GM12878 (cell line): ENCODE data around the gene ABCA7. TPM values are rescaled to one million over a fixed set of nuclear protein-coding genes. Genes with fewer than 3 reads are reported as not detected.
A peak's percentile ranks its signal among the peaks of the same experiment; 100 is the strongest.
"Not testable (repeated sequence)": the region's sequence is repeated elsewhere in the genome, so short reads cannot be mapped to it uniquely, and the experiment has no call there.

Source experiments
- ATAC-seq: fragments of 200-7000 bp; cut with Tn5 transposase; 3 replicates; pipeline ENCODE4 v1.9.1; 2020; ENCODE audit warnings: mild to moderate bottlenecking, moderate library complexity
- BruUV-seq: library from RNA; stranded (reverse); fragments of 400-500 nt; replicated peaks from 2 replicates; lab custom pipeline; 2021; lab: Mats Ljungman, UMichigan
- CTCF ChIA-PET: fragments of 300-600 bp; sonication (Branson Sonifier 250); formaldehyde crosslinking; extraction: SDS; loops from one replicate; lab custom pipeline; 2021; ENCODE audit warnings: inconsistent platforms; lab: Yijun Ruan, JAX
- POLR2A ChIA-PET: fragments of 350-600 bp; formaldehyde crosslinking; extraction: SDS; loops from one replicate; lab custom pipeline; 2021; ENCODE audit warnings: inconsistent platforms; lab: Charles Lee
- RAD21 ChIA-PET: fragments of 300-600 bp; sonication (Branson Sonifier 250); formaldehyde crosslinking; loops from one replicate; lab custom pipeline; 2023; ENCODE audit warnings: antibody characterized with exemption; ENCODE audit not compliant: unreplicated experiment; lab: Charles Lee
- SMC1A ChIA-PET: fragments of 300-600 bp; sonication (Branson Sonifier 250); formaldehyde crosslinking; loops from one replicate; lab custom pipeline; 2023; ENCODE audit not compliant: unreplicated experiment, uncharacterized antibody; lab: Charles Lee
- DNase-seq: peaks from one replicate; pipeline ENCODE4 v3.0.0-alpha.2; 2011; ENCODE audit warnings: low read depth, low spot score
- FAIRE-seq: peaks from 3 replicates; lab custom pipeline; 2011; peaks lifted over from hg19 to GRCh38; lab: Jason Lieb, UNC
- H2AFZ ChIP-seq: 2 replicates; pipeline ENCODE4 v1.6.0; 2011; ENCODE audit warnings: low read depth, low read length, control low read depth; ENCODE audit not compliant: control insufficient read depth
- H3K27ac ChIP-seq: 2 replicates; pipeline ENCODE4 v1.5.1; 2011; ENCODE audit warnings: control low read depth; ENCODE audit not compliant: control insufficient read depth, insufficient read depth
- H3K27me3 ChIP-seq, 2 experiments: replicated peaks in 1 of 2; 2 replicates each; pipeline versions ENCODE4 v1.6.0 to v1.6.1; 2011; ENCODE audit warnings: low read length in 1 of 2; ENCODE audit not compliant: control insufficient read depth in 2 of 2, insufficient read depth in 2 of 2
- H3K36me3 ChIP-seq, 2 experiments: 2 replicates each; pipeline ENCODE4 v1.5.1; 2011; ENCODE audit warnings: low read length in 1 of 2; ENCODE audit not compliant: control insufficient read depth in 2 of 2, insufficient read depth in 2 of 2
- H3K4me1 ChIP-seq: 2 replicates; pipeline ENCODE4 v1.6.1; 2011; ENCODE audit warnings: mild to moderate bottlenecking, low read length, moderate library complexity, mixed read lengths; ENCODE audit not compliant: control insufficient read depth, insufficient read depth
- H3K4me2 ChIP-seq: 2 replicates; pipeline ENCODE4 v1.6.0; 2011; ENCODE audit warnings: control low read depth; ENCODE audit not compliant: control insufficient read depth, insufficient read depth
- H3K4me3 ChIP-seq: fragments of 200-600 bp; sonication (generic); 2 replicates; pipeline ENCODE4 v1.5.1; 2016
- H3K79me2 ChIP-seq: 2 replicates; pipeline ENCODE4 v1.6.0; 2011; ENCODE audit warnings: low read length; ENCODE audit not compliant: control insufficient read depth, insufficient read depth
- H3K9ac ChIP-seq: 2 replicates; pipeline ENCODE4 v1.8.0; 2011; ENCODE audit warnings: low read length, control low read depth, mixed read lengths; ENCODE audit not compliant: control insufficient read depth, insufficient read depth
- H3K9me3 ChIP-seq: replicated peaks from 3 replicates; pipeline ENCODE4 v1.5.1; 2011; ENCODE audit warnings: mild to moderate bottlenecking, low read length; ENCODE audit not compliant: control insufficient read depth, insufficient read depth
- H4K20me1 ChIP-seq: 2 replicates; pipeline ENCODE4 v1.6.0; 2011; ENCODE audit not compliant: control insufficient read depth, insufficient read depth
- BCL11A ChIP-seq: IDR thresholded peaks from 2 replicates; pipeline ENCODE4 v1.6.1; 2011; ENCODE audit warnings: low read depth, low read length
- WGBS: methylation state at CpG from one replicate; pipeline ENCODE4 v1.1.6; 2016; ENCODE audit warnings: low lambda C conversion rate; ENCODE audit not compliant: insufficient replicate concordance, insufficient coverage; ENCODE audit errors: missing lambda C conversion rate; 5-methylcytosine and 5-hydroxymethylcytosine counted together
- in situ Hi-C: fragments of 300-500 bp; cut with MboI; formaldehyde crosslinking; loops from 9 replicates; pipeline ENCODE4 v1.14.3; 2018; ENCODE audit warnings: mixed read lengths
- intact Hi-C: fragments of 100-400 bp; cut with micrococcal nuclease; formaldehyde crosslinking; loops from one replicate; pipeline ENCODE4 v1.14.2; 2022; ENCODE audit not compliant: unreplicated experiment
- polyA plus RNA-seq, 11 experiments: library from polyadenylated mRNA; depleted of rRNA in 4 of 11; unstranded in 6 of 11; stranded (reverse) in 5 of 11; fragments of >200 nt; fragmentation: Nextera tagmentation in 4 of 11; fragmentation: Illumina TruSeq in 1 of 11; extraction: Ambion mirVana in 4 of 11; extraction: Trizol in 1 of 11; gene quantifications; 1 replicate in 1 of 11; 2 replicates in 10 of 11; pipeline versions ENCODE4 v1.2.1 to v1.2.3, GENCODE V29; 2011 to 2016; ENCODE audit warnings: inconsistent platforms in 2 of 11, missing spikeins in 2 of 11, low read depth in 1 of 11
- small RNA-seq: library from RNA; depleted of rRNA; stranded (forward); fragments of <200 nt; gene quantifications from one replicate; pipeline ENCODE3, GENCODE V24; 2014
- total RNA-seq, 4 experiments: library from RNA; depleted of rRNA in 3 of 4; stranded (reverse); fragments of >200 nt in 3 of 4; fragmentation: Illumina TruSeq in 1 of 4; extraction: Trizol in 1 of 4; gene quantifications; 2 replicates each; pipeline versions ENCODE4 v1.2.1 to v1.2.3, GENCODE V29; 2013 to 2021

ABCA7 gene
- total and polyA plus RNA-seq, 10 of the 15 experiments (the other 5 are each of a cell fraction or from before 2014, with no cell fraction given), result 1.0 to 49.5 (median 14.8) TPM

DNA sequence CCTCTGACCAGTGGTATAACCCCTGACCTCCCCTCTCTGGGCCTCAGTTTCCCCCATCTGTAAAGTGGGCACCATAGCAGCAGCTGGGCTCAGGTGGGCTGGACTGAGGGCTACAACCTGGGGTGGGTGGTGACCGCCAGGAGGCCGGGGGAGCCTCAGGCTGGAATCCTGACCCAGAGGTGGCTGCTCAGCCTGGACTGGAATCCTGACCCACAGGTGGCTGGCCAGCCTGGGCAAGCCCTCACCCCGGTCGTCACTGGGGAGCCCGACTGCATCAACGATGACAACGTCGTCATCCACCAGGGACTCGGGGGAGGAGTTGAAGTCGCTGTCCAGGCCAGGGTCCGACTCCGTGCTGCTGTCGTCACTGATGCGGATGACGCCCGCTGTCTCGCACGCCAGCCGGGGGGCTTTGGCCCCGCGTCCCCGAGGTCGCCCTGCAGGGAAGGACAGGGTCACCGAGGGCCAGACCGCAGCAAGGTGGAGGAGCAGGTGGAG lies 74.1 kb downstream of the ABCA7 start (continued):
- TF ChIP-seq BCL11A, result no peak

DNA sequence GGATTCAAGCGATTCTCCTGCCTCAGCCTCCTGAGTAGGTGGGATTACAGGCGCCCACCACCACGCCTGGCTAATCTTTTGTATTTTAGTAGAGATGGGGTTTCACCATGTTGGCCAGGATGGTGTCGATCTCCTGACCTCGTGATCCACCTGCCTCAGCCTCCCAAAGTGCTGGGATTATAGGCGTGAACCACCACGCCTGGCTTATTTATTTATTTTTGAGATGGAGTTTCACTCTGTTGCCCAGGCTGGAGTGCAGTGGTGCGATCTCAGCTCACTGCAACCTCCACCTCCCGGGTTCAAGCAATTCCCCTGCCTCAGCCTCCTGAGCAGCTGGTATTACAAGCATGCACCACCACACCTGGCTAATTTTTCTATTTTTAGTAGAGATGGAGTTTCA lies 74.8 kb downstream of the ABCA7 start:
- WGBS, result 48% methylated on average over 9 of the region's 9 CpGs
- BruUV-seq, H3K4me1 ChIP-seq, H3K27me3 ChIP-seq, POLR2A ChIA-PET, H4K20me1 ChIP-seq, H3K9me3 ChIP-seq, FAIRE-seq, DNase-seq, H3K27ac ChIP-seq, H2AFZ ChIP-seq, in situ Hi-C loops, CTCF ChIA-PET, H3K4me2 ChIP-seq, H3K4me3 ChIP-seq, ATAC-seq, H3K79me2 ChIP-seq, H3K9ac ChIP-seq: not testable (repeated sequence)
- intact Hi-C loops, result loop anchor here (5.0 kb wide), 1 partner anchor 78 kb away; no protein-coding TSS in a partner anchor
- RAD21 ChIA-PET, result interaction anchor here (1.2 kb wide), 1 partner anchor 16 kb away, joined by 3 read pairs; no protein-coding TSS in a partner anchor
- SMC1A ChIA-PET, result interaction anchor here (3.1 kb wide), 1 partner anchor 79 kb away, joined by 24 read pairs; no protein-coding TSS in a partner anchor
- peaks cover 0 to 28% of the 10 kb centered on the region in 2 experiments; a peak in 3 of 4 replicates for H3K36me3 ChIP-seq

Small RNAs within 50 kb of the gene (small RNA-seq; reads per million reads assigned to genes)
- 3.5 reads per million, percentile 80 among the genes with 10 or more reads in this experiment for gene RNU6-2

Other genes starting within 250 kb of the ABCA7 start
Only the 7 nearest of the 27 such genes appear.
- gene WDR18, start 55.8 kb upstream of the ABCA7 start, total RNA-seq (2014; rRNA removed), result 85.0 and 97.5 TPM in 2 replicates
- gene WDR18, start 55.8 kb upstream of the ABCA7 start, total RNA-seq (2014; rRNA removed; fragmentation: Illumina TruSeq; extraction: Trizol), result 13.6 and 16.5 TPM in 2 replicates
- 92.1 and 97.3 TPM in 2 replicates for gene WDR18, start 55.8 kb upstream of the ABCA7 start, total RNA-seq (2021)
- gene WDR18, start 55.8 kb upstream of the ABCA7 start, polyA plus RNA-seq (2011; rRNA removed), result 7.5 and 27.3 TPM in 2 replicates
- 4.5 and 8.8 TPM in 2 replicates for gene WDR18, start 55.8 kb upstream of the ABCA7 start, polyA plus RNA-seq (2014; fragmentation: Illumina TruSeq; extraction: Trizol)
- gene WDR18, start 55.8 kb upstream of the ABCA7 start, polyA plus RNA-seq (2014; fragmentation: Nextera tagmentation; extraction: Ambion mirVana), result 1 to 10 TPM; 3.0 to 3.3 TPM
- 106 and 131 TPM in 2 replicates for gene WDR18, start 55.8 kb upstream of the ABCA7 start, polyA plus RNA-seq (2014; rRNA removed)
- gene WDR18, start 55.8 kb upstream of the ABCA7 start, polyA plus RNA-seq (2016; fragmentation: Nextera tagmentation; extraction: Ambion mirVana), result 100 to 1,000 TPM; 192 to 206 TPM
- not detected in 2 replicates for gene GRIN3B, start 39.7 kb upstream of the ABCA7 start, total RNA-seq (2014; rRNA removed)
- gene GRIN3B, start 39.7 kb upstream of the ABCA7 start, total RNA-seq (2014; rRNA removed; fragmentation: Illumina TruSeq; extraction: Trizol), result not detected in 2 replicates
- 0.15 TPM in 1 of 2 replicates, not detected in the other for gene GRIN3B, start 39.7 kb upstream of the ABCA7 start, total RNA-seq (2021)
- gene GRIN3B, start 39.7 kb upstream of the ABCA7 start, polyA plus RNA-seq (2011; rRNA removed), result not detected in 2 replicates
- gene GRIN3B, start 39.7 kb upstream of the ABCA7 start, polyA plus RNA-seq (2014; fragmentation: Illumina TruSeq; extraction: Trizol), result not detected in 2 replicates
- not detected for gene GRIN3B, start 39.7 kb upstream of the ABCA7 start, polyA plus RNA-seq (2014; fragmentation: Nextera tagmentation; extraction: Ambion mirVana)
- not detected in 2 replicates for gene GRIN3B, start 39.7 kb upstream of the ABCA7 start, polyA plus RNA-seq (2014; rRNA removed)
- gene GRIN3B, start 39.7 kb upstream of the ABCA7 start, polyA plus RNA-seq (2016; fragmentation: Nextera tagmentation; extraction: Ambion mirVana), result not detected
- 120 and 143 TPM in 2 replicates for gene TMEM259, start 19.0 kb upstream of the ABCA7 start, total RNA-seq (2014; rRNA removed)
- gene TMEM259, start 19.0 kb upstream of the ABCA7 start, total RNA-seq (2014; rRNA removed; fragmentation: Illumina TruSeq; extraction: Trizol), result 28.6 and 32.3 TPM in 2 replicates
- 144 and 155 TPM in 2 replicates for gene TMEM259, start 19.0 kb upstream of the ABCA7 start, total RNA-seq (2021)
- gene TMEM259, start 19.0 kb upstream of the ABCA7 start, polyA plus RNA-seq (2011; rRNA removed), result 35.7 and 77.7 TPM in 2 replicates
- gene TMEM259, start 19.0 kb upstream of the ABCA7 start, polyA plus RNA-seq (2014; fragmentation: Illumina TruSeq; extraction: Trizol), result 10.5 and 33.2 TPM in 2 replicates
- under 1 TPM; 0.43 to 0.86 TPM for gene TMEM259, start 19.0 kb upstream of the ABCA7 start, polyA plus RNA-seq (2014; fragmentation: Nextera tagmentation; extraction: Ambion mirVana)
- gene TMEM259, start 19.0 kb upstream of the ABCA7 start, polyA plus RNA-seq (2014; rRNA removed), result 184 and 247 TPM in 2 replicates
- 10 to 100 TPM; 54.4 to 69.6 TPM for gene TMEM259, start 19.0 kb upstream of the ABCA7 start, polyA plus RNA-seq (2016; fragmentation: Nextera tagmentation; extraction: Ambion mirVana)
- not detected in 2 replicates for gene RNU6-2, start 18.6 kb upstream of the ABCA7 start, total RNA-seq (2014; rRNA removed)
- not detected in 2 replicates for gene RNU6-2, start 18.6 kb upstream of the ABCA7 start, total RNA-seq (2014; rRNA removed; fragmentation: Illumina TruSeq; extraction: Trizol)
- gene RNU6-2, start 18.6 kb upstream of the ABCA7 start, total RNA-seq (2021), result not detected in 2 replicates
- not detected in 2 replicates for gene RNU6-2, start 18.6 kb upstream of the ABCA7 start, polyA plus RNA-seq (2011; rRNA removed)
- not detected in 2 replicates for gene RNU6-2, start 18.6 kb upstream of the ABCA7 start, polyA plus RNA-seq (2014; fragmentation: Illumina TruSeq; extraction: Trizol)
- not detected for gene RNU6-2, start 18.6 kb upstream of the ABCA7 start, polyA plus RNA-seq (2014; fragmentation: Nextera tagmentation; extraction: Ambion mirVana)
- not detected in 2 replicates for gene RNU6-2, start 18.6 kb upstream of the ABCA7 start, polyA plus RNA-seq (2014; rRNA removed)
- not detected for gene RNU6-2, start 18.6 kb upstream of the ABCA7 start, polyA plus RNA-seq (2016; fragmentation: Nextera tagmentation; extraction: Ambion mirVana)
- 154 and 195 TPM in 2 replicates for gene CNN2, start 13.5 kb upstream of the ABCA7 start, total RNA-seq (2014; rRNA removed)
- 95.8 and 115 TPM in 2 replicates for gene CNN2, start 13.5 kb upstream of the ABCA7 start, total RNA-seq (2014; rRNA removed; fragmentation: Illumina TruSeq; extraction: Trizol)
- gene CNN2, start 13.5 kb upstream of the ABCA7 start, total RNA-seq (2021), result 289 and 311 TPM in 2 replicates
- 28.6 and 54.2 TPM in 2 replicates for gene CNN2, start 13.5 kb upstream of the ABCA7 start, polyA plus RNA-seq (2011; rRNA removed)
- gene CNN2, start 13.5 kb upstream of the ABCA7 start, polyA plus RNA-seq (2014; fragmentation: Illumina TruSeq; extraction: Trizol), result 60.1 and 168 TPM in 2 replicates
- gene CNN2, start 13.5 kb upstream of the ABCA7 start, polyA plus RNA-seq (2014; fragmentation: Nextera tagmentation; extraction: Ambion mirVana), result 10 to 100 TPM; 34.7 to 42.5 TPM
- 177 and 213 TPM in 2 replicates for gene CNN2, start 13.5 kb upstream of the ABCA7 start, polyA plus RNA-seq (2014; rRNA removed)
- 100 to 1,000 TPM; 269 to 273 TPM for gene CNN2, start 13.5 kb upstream of the ABCA7 start, polyA plus RNA-seq (2016; fragmentation: Nextera tagmentation; extraction: Ambion mirVana)
- 116 and 146 TPM in 2 replicates for gene ARHGAP45, start 27.1 kb downstream of the ABCA7 start, total RNA-seq (2014; rRNA removed)
- 21.4 and 26.2 TPM in 2 replicates for gene ARHGAP45, start 27.1 kb downstream of the ABCA7 start, total RNA-seq (2014; rRNA removed; fragmentation: Illumina TruSeq; extraction: Trizol)
- gene ARHGAP45, start 27.1 kb downstream of the ABCA7 start, total RNA-seq (2021), result 142 and 151 TPM in 2 replicates
- gene ARHGAP45, start 27.1 kb downstream of the ABCA7 start, polyA plus RNA-seq (2011; rRNA removed), result 20.8 and 53.2 TPM in 2 replicates
- gene ARHGAP45, start 27.1 kb downstream of the ABCA7 start, polyA plus RNA-seq (2014; fragmentation: Illumina TruSeq; extraction: Trizol), result 1.4 and 9.8 TPM in 2 replicates
- gene ARHGAP45, start 27.1 kb downstream of the ABCA7 start, polyA plus RNA-seq (2014; fragmentation: Nextera tagmentation; extraction: Ambion mirVana), result 1 to 10 TPM; 1.4 to 7.8 TPM
- gene ARHGAP45, start 27.1 kb downstream of the ABCA7 start, polyA plus RNA-seq (2014; rRNA removed), result 96.0 and 125 TPM in 2 replicates
- gene ARHGAP45, start 27.1 kb downstream of the ABCA7 start, polyA plus RNA-seq (2016; fragmentation: Nextera tagmentation; extraction: Ambion mirVana), result 10 to 100 TPM; 66.6 to 82.6 TPM
- gene POLR2E, start 55.3 kb downstream of the ABCA7 start, total RNA-seq (2014; rRNA removed), result 194 and 207 TPM in 2 replicates
- gene POLR2E, start 55.3 kb downstream of the ABCA7 start, total RNA-seq (2014; rRNA removed; fragmentation: Illumina TruSeq; extraction: Trizol), result 78.7 and 85.5 TPM in 2 replicates
- gene POLR2E, start 55.3 kb downstream of the ABCA7 start, total RNA-seq (2021), result 243 and 250 TPM in 2 replicates
- 92.4 and 192 TPM in 2 replicates for gene POLR2E, start 55.3 kb downstream of the ABCA7 start, polyA plus RNA-seq (2011; rRNA removed)
- gene POLR2E, start 55.3 kb downstream of the ABCA7 start, polyA plus RNA-seq (2014; fragmentation: Illumina TruSeq; extraction: Trizol), result 10.0 and 142 TPM in 2 replicates
- gene POLR2E, start 55.3 kb downstream of the ABCA7 start, polyA plus RNA-seq (2014; fragmentation: Nextera tagmentation; extraction: Ambion mirVana), result 10 to 100 TPM in 1 of 2 experiments, 1 to 10 TPM in 1; 4.0 to 17.0 TPM
- gene POLR2E, start 55.3 kb downstream of the ABCA7 start, polyA plus RNA-seq (2014; rRNA removed), result 367 and 444 TPM in 2 replicates
- gene POLR2E, start 55.3 kb downstream of the ABCA7 start, polyA plus RNA-seq (2016; fragmentation: Nextera tagmentation; extraction: Ambion mirVana), result 100 to 1,000 TPM; 460 to 487 TPM